Activated naive CD4-positive, alpha-beta T cell treated with anti-CD3 and anti-CD28 coated beads, Interleukin-2, amount 10 ng/mL, durations not matched to agents 7 days and 5 days (primary cell): ENCODE data around the gene KRTAP4-12.
"Not testable (repeated sequence)": the region's sequence is repeated elsewhere in the genome, so short reads cannot be mapped to it uniquely, and the experiment has no call there.

Experiments used
- CTCF ChIA-PET: fragments of 350-600 bp; sonication (Branson Sonifier 250); formaldehyde crosslinking; loops from one replicate; lab custom pipeline; 2021; ENCODE audit warnings: antibody characterized with exemption; lab: Charles Lee
- DNase-seq: peaks from one replicate; pipeline ENCODE4 v3.0.0-alpha.2; 2020
- H3K27ac Mint-ChIP-seq: one replicate; pipeline ENCODE4 v1.8.0; 2021; ENCODE audit warnings: mild to moderate bottlenecking, moderate library complexity, mixed read lengths
- H3K27me3 Mint-ChIP-seq: one replicate; pipeline ENCODE4 v1.8.0; 2021; ENCODE audit warnings: mild to moderate bottlenecking, mixed read lengths
- H3K36me3 Mint-ChIP-seq: one replicate; pipeline ENCODE4 v1.8.0; 2021; ENCODE audit warnings: mixed read lengths
- H3K4me1 Mint-ChIP-seq: one replicate; pipeline ENCODE4 v1.8.0; 2021; ENCODE audit warnings: mixed read lengths
- H3K4me3 Mint-ChIP-seq: one replicate; pipeline ENCODE4 v1.8.0; 2021; ENCODE audit warnings: mild to moderate bottlenecking, moderate library complexity, mixed read lengths
- H3K9me3 Mint-ChIP-seq: one replicate; pipeline ENCODE4 v1.8.0; 2021; ENCODE audit warnings: mixed read lengths

The KRTAP4-12 gene

DNA sequence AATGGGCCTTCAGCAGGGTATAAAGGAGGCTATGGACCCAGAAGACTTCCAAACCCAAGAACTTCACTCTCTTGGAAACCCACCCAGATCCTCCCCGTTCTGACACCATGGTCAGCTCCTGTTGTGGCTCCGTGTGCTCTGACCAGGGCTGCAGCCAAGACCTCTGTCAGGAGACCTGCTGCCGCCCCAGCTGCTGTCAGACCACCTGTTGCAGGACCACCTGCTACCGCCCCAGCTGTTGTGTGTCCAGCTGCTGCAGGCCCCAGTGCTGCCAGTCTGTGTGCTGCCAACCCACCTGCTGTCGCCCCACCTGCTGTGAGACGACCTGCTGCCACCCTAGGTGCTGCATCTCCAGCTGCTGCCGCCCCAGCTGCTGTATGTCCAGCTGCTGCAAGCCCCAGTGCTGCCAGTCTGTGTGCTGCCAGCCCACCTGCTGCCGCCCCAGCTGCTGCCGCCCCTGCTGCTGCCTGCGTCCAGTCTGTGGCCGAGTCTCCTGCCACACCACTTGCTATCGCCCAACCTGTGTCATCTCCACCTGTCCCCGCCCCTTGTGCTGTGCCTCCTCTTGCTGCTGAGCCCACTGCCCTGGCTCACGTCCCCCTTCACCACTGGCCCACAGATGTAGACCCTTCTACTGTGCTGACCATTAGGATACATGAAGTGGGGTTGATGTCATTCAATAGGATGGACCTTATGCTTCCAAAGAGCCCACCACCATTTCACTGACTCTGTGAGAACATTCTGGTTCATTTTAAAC lies 39.7 kb downstream of the KRTAP4-12 start, which contains the start of gene KRTAP4-7:
TSS of gene KRTAP4-7 (plus strand) at position 51 of the 757 bp plus-strand sequence. CDS start at position 108, 57 bp downstream.
- H3K4me3 Mint-ChIP-seq, H3K9me3 Mint-ChIP-seq, H3K36me3 Mint-ChIP-seq, H3K27ac Mint-ChIP-seq, DNase-seq, CTCF ChIA-PET, H3K27me3 Mint-ChIP-seq, H3K4me1 Mint-ChIP-seq: not testable (repeated sequence)

DNA sequence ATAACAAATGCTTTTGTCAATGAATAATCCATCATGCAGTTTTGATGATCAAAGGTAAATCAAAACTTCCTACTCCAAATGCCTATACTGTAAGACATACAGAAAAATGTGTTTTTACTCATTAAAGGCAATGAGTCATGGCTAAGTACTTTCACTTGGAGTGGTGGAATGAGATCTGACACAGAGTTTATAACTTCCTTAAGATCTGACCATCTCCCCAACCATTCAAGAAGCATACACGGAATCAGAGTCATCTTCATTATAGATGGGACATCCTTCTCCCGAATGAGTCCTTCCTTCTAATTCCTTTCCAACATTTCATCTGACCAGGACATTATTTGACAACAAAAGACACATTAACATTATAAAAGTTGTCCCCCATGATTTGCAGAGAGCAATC lies 40.6 kb downstream of the KRTAP4-12 start:
- H3K9me3 Mint-ChIP-seq, DNase-seq, H3K27ac Mint-ChIP-seq, H3K27me3 Mint-ChIP-seq, H3K4me1 Mint-ChIP-seq, CTCF ChIA-PET, H3K36me3 Mint-ChIP-seq, H3K4me3 Mint-ChIP-seq: not testable (repeated sequence)

DNA sequence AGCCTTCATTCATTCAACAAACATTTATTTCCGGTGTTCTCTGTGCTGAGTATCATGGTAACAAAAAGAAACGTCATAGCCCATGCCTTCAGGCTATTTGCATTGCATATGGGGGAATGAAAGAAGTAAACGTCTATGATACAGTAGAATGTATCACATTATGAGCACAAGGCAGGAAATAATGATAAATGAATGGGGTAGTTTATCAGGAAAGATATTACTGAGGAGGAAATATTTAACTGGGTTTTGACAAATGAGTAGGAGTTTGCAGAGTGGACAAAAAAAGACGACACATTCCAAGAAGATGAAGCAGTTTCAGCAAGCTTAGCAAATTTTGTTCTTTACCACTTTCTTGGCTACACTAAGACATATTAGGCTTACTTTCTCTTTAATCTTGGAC lies 41.4 kb downstream of the KRTAP4-12 start:
- DNase-seq: no peak
- H3K9me3 Mint-ChIP-seq: no peaks in the 10 kb centered on the region
- CTCF ChIA-PET: no interaction called here
- no peaks in the 10 kb centered on the region for H3K4me1 Mint-ChIP-seq
- H3K27ac Mint-ChIP-seq: no peak overlapping the region
- H3K4me3 Mint-ChIP-seq: no peak overlapping the region
- no peaks in the 10 kb centered on the region for H3K36me3 Mint-ChIP-seq
- H3K27me3 Mint-ChIP-seq: peaks cover 4% of the 10 kb centered on the region

GRCh38 chr17:41076788-41077187 lies 47.2 kb downstream of the KRTAP4-12 start:
- Mint-ChIP-seq H3K36me3 (no peaks in the 10 kb centered on the region), H3K4me1 (no peaks in the 10 kb centered on the region), H3K27ac (no peak overlapping the region), H3K9me3 (no peaks in the 10 kb centered on the region), H3K27me3 (peaks cover 10% of the 10 kb centered on the region), H3K4me3 (no peak overlapping the region)
- CTCF ChIA-PET: no interaction called here
- no peak for DNase-seq

DNA sequence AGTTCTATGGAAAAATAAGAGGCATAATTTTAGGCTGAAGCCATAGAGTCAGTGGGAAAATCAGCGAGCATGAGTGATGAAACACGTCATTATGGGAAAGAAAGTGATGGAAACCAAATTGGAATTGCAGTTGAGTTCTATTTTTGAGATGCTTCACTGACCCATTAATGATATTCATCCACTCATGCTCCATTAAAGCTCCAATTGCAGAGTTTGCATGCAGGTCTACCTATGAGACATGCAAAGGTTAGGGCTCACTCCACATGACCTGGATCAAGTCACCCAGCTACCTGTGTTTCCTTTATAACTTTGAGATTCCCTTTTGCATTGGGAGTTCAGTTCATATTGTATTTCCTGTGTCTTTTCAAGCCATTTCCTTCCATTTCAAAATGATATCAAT lies 50.3 kb downstream of the KRTAP4-12 start:
- peaks cover 10% of the 10 kb centered on the region for H3K27me3 Mint-ChIP-seq
- H3K36me3 Mint-ChIP-seq: no peaks in the 10 kb centered on the region
- H3K4me3 Mint-ChIP-seq: no peak overlapping the region
- no peaks in the 10 kb centered on the region for H3K9me3 Mint-ChIP-seq
- no peak for DNase-seq
- CTCF ChIA-PET: interaction anchor here (1.3 kb wide), 1 partner anchor 219 kb away, joined by 3 read pairs; no protein-coding TSS in a partner anchor
- no peak overlapping the region for H3K27ac Mint-ChIP-seq
- no peaks in the 10 kb centered on the region for H3K4me1 Mint-ChIP-seq
